ENCODE data around the gene RPS6KB2.

- TF ChIP-seq, protein P1, sequence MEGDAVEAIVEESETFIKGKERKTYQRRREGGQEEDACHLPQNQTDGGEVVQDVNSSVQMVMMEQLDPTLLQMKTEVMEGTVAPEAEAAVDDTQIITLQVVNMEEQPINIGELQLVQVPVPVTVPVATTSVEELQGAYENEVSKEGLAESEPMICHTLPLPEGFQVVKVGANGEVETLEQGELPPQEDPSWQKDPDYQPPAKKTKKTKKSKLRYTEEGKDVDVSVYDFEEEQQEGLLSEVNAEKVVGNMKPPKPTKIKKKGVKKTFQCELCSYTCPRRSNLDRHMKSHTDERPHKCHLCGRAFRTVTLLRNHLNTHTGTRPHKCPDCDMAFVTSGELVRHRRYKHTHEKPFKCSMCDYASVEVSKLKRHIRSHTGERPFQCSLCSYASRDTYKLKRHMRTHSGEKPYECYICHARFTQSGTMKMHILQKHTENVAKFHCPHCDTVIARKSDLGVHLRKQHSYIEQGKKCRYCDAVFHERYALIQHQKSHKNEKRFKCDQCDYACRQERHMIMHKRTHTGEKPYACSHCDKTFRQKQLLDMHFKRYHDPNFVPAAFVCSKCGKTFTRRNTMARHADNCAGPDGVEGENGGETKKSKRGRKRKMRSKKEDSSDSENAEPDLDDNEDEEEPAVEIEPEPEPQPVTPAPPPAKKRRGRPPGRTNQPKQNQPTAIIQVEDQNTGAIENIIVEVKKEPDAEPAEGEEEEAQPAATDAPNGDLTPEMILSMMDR (conservative IDR thresholded peaks at IDR 0.05; ENCODE audit: low read depth, low read length) = no peak
- TF ChIP-seq EZH2 (IDR thresholded peaks at IDR 0.05; ENCODE audit: borderline replicate concordance, low read depth, low read length, poor library complexity, severe bottlenecking) = no peak
Measured at GRCh38 chr11:67410984-67411784, 17.1 kb upstream of the RPS6KB2 start.
